CD4-positive, alpha-beta T cell treated with Interferon alpha-2 for 1 hour (primary cell): ENCODE data around the gene TMEM218.
"Not testable (repeated sequence)": the region's sequence is repeated elsewhere in the genome, so short reads cannot be mapped to it uniquely, and the experiment has no call there.

Source experiments
- DNase-seq, 2 donors: peaks; one replicate each; pipeline ENCODE4 v3.0.0-alpha.2; 2020 to 2022

Gene TMEM218

DNA sequence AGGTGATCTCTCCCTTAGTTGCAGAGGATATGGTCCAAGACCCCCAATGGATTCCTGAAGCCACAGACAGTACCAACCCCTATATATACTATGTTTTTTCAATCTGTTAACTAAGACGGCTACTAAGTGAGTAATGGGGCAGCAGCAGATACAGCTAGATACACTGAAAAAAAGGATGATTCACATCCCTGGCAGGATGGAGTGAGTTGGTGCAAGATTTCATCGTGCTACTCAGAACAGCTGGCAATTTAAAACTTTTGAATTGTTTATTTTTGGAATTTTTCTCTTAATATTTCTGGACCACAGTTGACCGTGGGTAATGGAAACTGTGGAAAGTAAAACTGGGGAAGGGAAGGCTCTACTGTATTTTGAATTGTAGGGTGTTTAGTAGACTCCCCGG lies 17.0 kb upstream of the TMEM218 start:
- no peak for DNase-seq

GRCh38 chr11:125124618-125124992 lies 13.2 kb upstream of the TMEM218 start:
- DNase-seq: no peak

- peak; percentile 27 to 51 for DNase-seq
Observed at GRCh38 chr11:125123947-125124617, 12.7 kb upstream of the TMEM218 start.

GRCh38 chr11:125123194-125123946 lies 11.9 kb upstream of the TMEM218 start:
- DNase-seq: no peak

DNA sequence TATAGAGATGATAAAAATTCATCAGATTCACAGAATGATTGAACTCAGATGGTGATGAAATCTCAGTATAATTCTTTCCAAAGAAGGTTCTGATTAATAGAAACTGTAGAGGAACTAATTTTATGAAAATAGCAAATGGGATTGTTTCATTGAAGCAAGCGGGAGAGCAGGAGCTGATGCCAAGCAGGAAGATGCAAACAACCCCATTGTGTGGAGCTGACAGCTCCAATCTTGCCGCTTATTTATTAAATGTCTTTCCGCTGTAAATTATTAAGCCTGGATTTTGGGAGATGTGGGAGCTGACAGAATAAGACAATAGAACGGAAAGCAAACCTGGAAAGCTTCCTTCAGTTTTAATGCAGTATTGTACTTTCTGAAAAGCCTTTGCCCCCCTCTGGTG lies 6.0 kb upstream of the TMEM218 start:
- no peak for DNase-seq

DNA sequence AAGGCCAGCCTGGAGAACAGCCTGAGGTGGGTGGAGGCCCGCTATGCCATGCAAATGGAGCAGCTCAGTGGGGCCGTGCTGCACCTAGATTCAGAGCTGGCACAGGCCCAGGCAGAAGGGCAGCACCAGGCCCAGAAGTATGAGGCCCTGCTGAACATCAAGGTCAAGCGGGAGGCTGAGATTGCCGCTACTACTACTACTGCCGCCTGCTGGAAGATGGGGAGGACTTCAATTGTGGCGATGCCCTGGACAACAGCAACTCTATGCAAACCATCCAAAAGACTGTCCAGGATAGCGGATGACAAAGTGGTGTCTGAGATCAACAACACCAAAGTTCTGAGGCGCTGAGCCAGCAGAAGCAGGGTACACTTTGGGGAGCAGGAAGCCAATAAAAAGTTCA lies 3.1 kb upstream of the TMEM218 start:
- no peak for DNase-seq

DNA sequence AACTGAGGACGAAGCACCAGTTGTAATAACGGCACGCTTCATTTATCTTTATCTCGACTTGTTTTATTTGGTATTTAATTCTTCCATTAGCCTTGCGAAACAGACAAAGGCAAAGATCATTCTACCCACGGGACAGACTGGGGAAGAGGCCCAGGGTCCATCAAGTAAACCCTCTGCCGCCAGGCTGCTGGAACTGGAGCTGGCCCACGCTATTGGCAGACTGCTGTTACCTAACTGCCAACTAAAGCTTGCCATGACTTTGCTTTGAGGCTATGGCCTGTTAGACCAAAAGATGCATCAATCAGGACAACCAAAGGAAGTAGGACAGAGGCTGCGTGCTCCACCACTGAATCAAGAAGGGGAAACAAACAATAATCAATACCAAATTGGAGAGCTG lies 780 bp upstream of the TMEM218 start:
- DNase-seq: no peak

DNA sequence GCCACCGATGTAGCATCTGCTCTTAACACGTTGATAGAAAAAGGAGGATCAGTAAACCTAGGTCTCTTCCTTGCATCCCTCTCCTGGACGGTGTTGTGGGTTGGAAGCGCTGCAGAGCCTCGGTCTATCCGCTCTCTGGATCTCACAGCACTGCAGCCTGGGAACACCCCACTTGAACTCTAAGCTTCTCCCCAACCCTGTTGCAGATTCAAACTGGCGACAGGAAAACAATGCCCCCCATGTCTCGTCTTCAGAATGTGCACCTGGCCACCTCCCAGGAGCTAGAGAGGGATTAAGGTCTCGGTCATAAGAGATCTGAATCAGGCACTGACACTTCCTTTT lies 454 bp downstream of the TMEM218 start:
- DNase-seq: no peak

- peak in 1 of 2 donors; percentile 23 for DNase-seq
Observed at GRCh38 chr11:125110506-125110905, 920 bp downstream of the TMEM218 start.

GRCh38 chr11:125108469-125108868 lies 3.0 kb downstream of the TMEM218 start:
- DNase-seq: no peak

DNA sequence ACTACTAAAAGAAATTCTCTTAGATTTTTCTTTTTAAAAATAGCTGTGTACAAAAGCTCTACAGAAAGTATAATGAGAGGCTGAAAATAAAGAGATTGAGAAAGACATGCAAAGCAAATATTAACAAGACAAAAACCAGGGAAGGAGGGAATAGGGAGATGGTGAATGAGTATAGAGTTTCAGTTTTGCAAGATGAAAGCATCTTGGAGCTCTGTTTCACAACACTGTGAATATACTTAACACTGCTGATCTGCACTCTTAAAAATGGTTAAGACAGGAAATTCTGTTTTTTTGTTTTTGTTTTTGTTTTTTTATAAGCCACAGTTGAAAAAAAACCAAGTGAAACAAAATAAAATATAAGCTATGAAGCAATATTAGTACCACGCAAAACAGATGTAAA lies 5.5 kb downstream of the TMEM218 start:
- no peak for DNase-seq

- no peak for DNase-seq
Observed at GRCh38 chr11:125102510-125102909, 8.9 kb downstream of the TMEM218 start.

- DNase-seq: no peak
Observed at GRCh38 chr11:125102025-125102424, 9.4 kb downstream of the TMEM218 start.

GRCh38 chr11:125101596-125101995 lies 9.8 kb downstream of the TMEM218 start:
- no peak for DNase-seq

DNA sequence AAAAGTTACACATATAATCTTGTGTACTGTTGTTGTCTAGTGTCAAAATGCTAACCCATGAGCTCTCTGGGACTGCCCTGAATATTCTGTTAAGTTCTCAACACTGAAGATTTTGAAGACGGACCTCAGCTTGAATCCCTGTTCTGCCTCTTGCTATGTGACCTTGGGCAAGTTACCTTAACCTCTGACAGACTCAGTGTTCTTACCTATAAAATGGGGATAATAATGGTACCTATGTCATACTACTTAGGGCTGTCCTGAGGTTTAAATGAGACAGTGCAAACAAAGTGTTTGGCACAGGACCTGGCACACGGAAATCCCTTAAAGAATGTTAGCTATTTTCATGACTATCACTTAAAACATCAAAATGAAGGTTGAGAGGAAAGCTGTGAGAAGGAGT lies 11.3 kb downstream of the TMEM218 start:
- no peak for DNase-seq

- DNase-seq: no peak
Observed at GRCh38 chr11:125094731-125095130, 16.7 kb downstream of the TMEM218 start.

DNA sequence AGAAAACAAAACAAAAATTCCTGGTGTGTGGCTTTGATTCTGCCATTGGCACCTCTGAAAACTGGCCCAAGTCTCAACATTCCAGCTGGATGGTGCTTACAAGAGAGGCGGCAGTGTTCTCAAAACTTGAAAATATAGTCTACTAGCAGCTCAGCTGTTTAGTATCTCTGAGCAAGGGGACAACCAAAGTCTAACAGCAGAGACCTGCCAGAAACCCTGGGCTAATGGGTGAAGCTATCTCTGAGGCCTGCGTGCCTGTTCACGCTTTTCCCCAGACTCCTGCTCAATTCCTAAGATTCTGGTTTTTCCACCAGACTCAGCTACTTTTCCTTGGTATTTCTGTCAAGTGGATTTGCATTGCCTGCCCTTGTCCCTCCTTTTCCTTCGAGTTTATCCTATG lies 17.9 kb downstream of the TMEM218 start:
- DNase-seq: no peak

GRCh38 chr11:125092669-125093068 lies 18.8 kb downstream of the TMEM218 start:
- DNase-seq: no peak

GRCh38 chr11:125091877-125092664 lies 19.4 kb downstream of the TMEM218 start:
- no peak for DNase-seq

GRCh38 chr11:125091247-125091876 lies 20.1 kb downstream of the TMEM218 start:
- peak in 1 of 2 donors; percentile 22 for DNase-seq

- DNase-seq: no peak
Observed at GRCh38 chr11:125090816-125091215, 20.6 kb downstream of the TMEM218 start.

DNA sequence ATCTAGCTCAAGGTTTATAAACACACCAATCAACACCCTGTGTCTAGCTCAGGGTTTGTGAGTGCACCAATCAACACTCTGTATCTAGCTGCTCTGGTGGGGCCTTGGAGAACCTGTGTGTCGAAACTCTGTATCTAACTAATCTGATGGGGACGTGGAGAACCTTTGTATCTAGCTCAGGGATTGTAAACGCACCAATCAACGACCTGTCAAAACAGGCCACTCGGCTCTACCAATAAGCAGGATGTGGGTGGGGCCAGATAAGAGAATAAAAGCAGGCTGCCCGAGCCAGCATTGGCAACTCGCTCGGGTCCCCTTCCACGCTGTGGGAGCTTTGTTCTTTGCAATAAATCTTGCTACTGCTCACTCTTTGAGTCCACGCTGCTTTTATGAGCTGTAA lies 21.3 kb downstream of the TMEM218 start:
- DNase-seq: not testable (repeated sequence)

GRCh38 chr11:125089481-125089880 lies 21.9 kb downstream of the TMEM218 start:
- DNase-seq: not testable (repeated sequence)
